HL-60/S4 treated with phorbol 12-myristate 13-acetate at 8.2 ng/mL for 4 days and 3 days (cell line): ENCODE data around the gene KLHDC7B.
"Not testable (repeated sequence)": the region's sequence is repeated elsewhere in the genome, so short reads cannot be mapped to it uniquely, and the experiment has no call there.

Experiments
- in situ Hi-C: fragments of 300-500 bp; cut with MboI; formaldehyde crosslinking; loops from 2 replicates; pipeline ENCODE4 v1.15.0; 2022; ENCODE audit warnings: low sequenced_read_pairs

Gene KLHDC7B

DNA sequence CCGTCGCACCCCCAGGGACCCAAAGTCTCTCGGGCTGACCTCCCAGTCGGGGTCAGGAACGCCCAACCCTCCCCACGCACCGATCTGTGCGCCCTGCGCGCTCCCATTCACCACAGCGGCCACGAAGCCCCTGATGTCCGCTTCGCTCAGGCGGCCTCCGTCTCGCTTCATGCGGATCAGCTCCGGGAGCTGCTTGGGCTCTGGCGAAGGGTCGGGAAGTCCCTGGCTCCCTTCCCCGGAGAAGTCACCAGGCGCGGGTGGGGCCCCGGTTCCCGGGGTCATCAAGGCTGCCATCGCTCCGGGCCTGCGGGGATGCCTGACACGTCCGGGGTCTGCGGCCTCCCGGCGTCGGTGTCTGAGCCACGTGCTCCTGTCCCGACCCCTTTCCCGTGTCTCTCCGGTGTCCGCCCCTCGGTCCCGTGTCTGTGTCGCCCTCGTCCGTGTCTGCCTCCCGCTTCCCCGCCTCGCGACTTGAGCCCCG, 16.2 kb upstream of the KLHDC7B start:
- in situ Hi-C loops, result no loop called here

DNA sequence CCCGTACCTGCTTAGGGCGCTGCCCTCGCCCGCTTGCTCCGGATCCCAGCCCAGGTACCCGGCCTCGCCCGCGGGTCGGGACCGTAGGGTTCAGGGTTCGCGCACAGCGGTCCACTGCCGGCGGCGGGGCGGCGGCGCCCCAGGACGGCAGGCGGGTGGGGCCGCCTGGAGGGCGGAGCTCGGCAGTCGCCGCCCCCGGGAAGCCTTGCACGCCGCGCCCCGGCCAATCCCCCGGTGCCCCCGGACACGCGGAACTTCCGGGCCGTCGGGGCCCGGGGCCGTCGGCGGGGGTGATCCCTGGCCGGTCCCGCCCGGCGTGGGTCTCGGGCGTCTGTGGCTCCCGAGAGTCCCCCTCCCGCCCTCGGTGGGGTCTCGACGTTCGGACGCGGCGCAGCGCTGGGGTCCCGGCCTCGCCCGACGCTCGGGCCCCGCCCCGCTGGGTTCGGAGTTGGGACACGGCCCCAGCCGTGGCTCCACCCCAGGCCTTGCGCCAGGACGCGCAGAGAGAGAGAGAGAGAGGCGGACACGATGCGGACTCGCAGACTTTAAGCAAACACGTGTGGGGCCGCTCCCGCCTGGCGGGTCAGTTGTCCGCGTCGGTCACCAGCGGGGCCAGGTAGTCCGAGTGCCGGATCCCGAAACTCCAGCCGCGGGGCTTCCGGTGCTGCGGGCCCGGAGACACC, 15.7 kb upstream of the KLHDC7B start, which contains the start of gene TYMP:
TSS of gene TYMP (minus strand) at position 116 of the 683 bp plus-strand sequence. CDS start 303 bp downstream, outside the sequence.
- in situ Hi-C loops, result no loop called here

DNA sequence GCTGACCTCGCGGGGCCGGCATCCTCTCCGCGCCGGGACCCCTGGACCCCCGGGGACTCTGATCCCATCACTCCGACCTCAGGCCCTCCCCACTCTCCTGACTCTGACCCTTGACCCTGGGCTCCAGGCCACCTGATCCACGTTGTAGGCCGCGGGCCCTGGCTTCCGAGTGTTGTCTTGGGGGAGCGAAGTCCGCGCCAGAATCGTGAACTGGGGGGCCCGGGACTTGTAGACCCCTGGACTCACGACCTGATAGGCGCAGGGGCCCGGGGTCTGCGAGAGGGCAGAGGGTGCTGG, 15.2 kb upstream of the KLHDC7B start:
- in situ Hi-C loops, result no loop called here

DNA sequence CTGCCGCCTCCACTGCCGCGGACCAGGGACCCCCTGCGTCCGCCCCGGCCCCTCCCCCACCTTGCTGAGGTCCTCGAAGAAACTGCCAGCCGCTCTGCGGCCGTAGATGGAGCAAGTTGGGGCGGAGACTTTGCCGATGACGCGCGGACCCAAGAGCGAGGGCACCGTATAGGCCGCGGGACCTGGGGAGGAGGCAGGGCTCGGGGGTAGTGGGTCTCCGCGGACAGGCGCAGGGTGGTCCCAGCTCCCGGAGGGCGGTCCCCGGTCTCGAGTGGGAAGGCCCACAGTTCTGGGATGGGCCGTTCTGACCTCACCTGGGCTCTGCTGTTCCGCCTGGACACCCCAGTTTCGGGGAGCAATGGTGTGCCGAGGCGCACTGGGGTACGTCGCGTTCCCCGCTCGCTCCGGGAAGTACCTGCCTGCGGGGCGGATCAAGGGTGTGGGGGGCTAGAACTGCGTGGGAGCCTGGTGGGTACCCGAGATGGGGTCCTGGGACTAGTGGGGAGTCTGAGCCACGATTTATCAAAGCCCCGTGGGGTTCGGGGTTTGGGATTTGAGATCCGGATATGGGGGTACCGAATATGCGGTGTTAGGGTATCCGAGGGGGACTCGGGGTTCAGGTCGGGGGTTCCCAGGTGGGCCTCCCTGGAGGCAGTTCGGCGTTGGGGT, 14.7 kb upstream of the KLHDC7B start:
- in situ Hi-C loops, result no loop called here

DNA sequence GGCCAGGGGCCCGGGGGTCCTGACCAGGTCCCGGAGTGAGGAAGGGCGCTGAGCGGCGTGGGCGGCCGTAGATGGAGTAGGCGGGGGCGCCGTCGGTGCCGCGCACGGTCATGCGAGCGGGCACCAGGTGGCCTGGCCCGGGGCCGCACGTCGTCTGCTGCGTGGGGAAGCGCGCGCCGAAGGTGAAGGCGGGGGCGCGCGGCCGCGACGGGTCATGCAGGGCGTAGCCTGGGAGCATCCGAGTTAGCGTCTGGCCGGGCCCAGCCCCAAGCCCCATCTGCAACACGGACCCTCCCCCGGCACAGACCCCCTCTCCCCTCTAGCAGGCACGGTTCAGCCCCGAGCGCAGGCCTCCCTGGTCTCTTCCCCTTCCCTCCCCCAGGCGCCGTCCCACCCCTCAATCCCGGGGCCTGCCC, 14.1 kb upstream of the KLHDC7B start:
- in situ Hi-C loops, result no loop called here

DNA sequence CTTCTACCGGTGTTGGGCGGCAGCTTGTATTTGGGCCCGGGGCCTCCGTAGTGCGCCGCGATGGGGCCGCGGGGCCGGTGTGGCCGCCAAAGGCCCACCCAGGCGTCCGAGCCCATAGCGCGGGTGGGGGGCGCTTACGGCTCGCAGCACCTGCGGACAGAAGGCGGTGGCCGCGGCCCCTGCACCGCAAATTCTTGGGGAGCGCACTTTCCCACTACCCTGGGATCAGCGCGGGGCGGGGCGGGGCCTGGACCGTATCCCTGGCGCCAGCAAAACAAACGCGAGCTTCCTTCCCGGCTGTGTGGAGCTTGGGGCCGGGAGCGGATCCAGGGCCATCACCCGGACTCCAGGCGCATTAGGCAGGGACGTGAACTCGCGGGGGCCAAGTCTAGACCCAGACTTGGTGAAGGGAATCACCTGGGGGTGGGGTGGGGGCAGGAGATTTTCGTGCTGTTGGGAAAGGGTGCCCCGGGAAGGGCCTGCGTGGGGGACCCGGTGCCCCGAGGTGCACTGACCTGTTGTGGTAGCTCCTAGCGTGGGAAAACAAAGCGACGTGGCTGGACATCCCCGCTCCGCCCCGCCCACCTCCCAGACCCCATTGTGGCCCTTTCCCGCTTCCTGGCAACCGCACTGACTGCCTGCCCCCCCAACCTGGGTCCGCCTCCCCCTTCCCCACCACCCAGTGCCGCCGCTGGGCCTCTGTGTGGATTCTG, 13.6 kb upstream of the KLHDC7B start:
- in situ Hi-C loops, result no loop called here

DNA sequence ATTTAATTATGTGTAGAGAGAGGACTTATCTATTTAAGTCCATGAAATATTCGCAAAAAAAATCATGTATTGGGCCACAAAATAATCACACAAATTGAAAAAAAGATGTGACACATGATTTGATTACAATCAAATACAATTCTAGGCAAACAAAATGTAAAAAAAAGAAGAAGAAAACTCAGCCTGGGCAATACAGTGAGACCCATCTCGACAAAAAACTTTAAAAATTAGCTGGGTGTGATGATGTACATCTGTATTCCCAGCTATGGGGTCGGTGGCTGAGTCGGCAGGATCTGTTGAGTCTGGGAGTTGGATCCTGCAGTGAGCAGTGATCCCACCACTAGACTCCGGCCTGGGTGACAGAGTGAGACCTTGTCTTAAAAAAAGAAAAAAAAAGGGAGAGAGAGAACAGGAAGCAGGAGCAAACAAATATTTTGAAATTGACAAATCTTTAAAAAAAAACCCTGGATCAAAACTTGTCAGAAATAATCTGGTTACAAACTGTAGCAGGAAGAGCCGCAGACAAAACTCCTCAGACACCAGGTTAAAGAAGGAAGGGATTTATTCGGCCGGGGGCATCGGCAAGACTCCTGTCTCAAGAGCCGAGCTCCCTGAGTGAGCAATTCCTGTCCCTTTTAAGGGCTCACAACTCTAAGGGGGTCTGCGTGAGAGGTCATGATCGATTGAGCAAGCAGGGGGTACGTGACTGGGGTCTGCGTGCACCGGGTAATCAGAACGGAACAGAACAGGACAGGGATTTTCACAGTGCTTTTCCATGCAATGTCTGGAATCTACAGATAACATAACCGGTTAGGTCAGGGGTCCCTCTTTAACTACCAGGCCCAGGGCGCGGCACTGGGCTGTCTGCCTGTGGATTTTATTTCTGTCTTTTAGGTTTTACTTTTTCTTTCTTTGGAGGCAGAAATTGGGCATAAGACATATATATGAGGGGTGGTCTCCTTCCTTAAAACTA, 12.6 kb upstream of the KLHDC7B start:
- in situ Hi-C loops, result no loop called here

DNA sequence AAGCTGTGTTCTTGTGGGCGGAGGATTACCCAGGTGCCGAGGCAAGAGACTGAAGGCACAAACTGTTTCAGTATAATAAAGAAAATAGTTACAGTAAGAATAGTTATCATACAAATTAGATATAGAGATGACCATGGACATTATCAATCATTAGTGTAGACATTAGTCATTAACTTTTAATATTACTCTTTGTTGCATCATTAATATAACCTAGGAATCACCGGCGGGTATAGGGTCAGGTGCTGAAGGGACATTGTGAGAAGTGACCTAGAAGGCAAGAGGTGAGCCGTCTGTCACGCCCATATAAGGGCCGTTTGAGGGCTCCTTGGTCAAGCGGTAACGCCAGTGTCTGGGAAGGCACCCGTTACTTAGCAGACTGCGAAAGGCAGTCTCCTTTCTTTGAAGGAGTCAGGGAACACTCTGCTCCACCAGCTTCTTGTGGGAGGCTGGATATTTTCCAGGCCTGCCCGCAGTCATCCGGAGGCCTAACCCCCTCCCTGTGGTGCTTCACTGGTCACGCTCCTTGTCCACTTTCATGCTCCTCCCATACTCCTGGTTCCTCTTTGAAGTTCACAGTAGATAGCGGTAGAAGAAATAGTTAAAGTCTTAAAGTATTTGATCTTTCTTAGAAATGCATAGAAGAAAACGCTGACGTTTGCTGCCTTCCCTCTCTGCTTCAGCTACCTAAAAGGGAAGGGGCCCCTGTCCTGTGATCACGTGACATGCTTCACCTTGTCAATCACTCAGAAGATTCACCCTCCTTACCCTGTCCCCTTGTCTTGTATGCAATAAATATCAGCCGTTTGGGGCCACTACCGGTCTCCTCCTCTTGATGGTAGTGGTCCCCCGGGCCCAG, 11.6 kb upstream of the KLHDC7B start:
- in situ Hi-C loops, result not testable (repeated sequence)

DNA sequence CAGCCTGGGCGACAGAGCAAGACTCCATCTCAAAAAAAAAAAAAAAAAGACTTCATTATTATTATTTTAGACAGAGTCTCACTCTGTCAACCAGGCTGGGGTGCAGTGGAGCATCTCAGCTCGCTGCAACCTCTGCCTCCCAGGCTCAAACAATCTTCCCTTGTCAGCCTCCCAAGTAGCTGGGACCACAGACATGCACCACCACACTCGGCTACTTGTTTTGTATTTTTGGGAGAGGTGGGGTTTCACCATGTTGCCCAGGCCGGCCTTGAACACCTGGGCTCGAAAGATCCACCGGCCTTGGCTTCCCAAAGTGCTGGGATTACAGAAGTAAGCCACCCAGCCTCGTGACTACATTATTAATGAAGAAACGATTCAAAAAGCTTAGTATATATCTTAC, 10.6 kb upstream of the KLHDC7B start:
- in situ Hi-C loops, result no loop called here

DNA sequence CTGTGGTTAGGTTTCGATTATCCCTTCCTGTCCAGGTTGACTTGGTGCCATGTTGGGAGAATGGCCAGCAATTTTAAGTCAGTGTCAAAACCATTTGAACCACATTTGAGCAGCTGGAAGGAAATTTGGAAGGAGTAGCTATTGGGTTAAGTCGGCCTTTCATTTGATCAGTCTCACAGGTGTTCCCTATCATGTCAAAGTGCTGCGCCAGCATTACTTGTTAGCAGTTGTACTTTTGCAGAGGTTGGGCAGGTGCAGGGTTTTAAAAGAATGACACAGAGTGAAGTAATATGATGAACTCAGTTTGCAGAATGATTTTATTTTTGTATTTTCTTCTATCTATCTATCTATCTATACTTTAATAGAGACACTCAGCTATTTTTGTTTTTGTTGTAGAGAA, 9.5 kb upstream of the KLHDC7B start:
- in situ Hi-C loops, result no loop called here

DNA sequence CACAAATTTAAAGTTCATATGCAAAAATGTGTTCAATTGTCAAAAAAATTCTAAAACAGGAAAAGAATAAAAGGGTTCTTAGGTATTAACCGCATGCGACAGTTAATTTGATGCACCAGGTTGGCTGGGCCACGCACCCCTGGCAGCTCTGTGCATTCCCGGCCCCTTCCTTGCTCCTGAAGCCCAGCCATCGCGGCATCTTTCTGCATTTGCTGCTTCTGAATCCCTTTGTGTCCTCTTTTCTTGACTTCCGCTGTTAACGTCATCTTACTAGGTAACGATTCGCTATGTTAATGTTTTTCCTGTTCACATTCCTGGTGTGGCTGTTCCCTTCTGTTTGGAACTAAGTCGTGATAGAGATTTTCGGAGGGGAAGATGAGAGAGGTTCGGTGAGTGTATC, 7.9 kb upstream of the KLHDC7B start:
- in situ Hi-C loops, result no loop called here

DNA sequence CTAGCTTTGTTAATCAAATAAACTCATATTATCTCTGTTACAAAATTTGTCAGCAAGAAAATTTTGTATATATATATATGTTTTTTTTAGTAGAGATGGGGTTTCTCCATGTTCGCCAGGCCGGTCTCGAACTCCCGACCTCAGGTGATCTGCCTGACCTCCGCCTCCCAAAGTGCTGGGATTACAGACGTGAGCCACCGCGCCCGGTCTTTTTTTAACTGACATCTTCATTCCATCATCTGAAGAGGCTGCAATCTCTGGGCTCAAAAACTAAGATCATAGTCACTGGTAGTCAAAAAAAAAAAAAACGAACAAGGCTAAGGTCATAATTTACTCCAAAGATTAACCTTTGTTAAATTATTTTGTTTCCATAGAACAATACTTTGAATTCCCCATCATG, 5.3 kb upstream of the KLHDC7B start:
- in situ Hi-C loops, result no loop called here

DNA sequence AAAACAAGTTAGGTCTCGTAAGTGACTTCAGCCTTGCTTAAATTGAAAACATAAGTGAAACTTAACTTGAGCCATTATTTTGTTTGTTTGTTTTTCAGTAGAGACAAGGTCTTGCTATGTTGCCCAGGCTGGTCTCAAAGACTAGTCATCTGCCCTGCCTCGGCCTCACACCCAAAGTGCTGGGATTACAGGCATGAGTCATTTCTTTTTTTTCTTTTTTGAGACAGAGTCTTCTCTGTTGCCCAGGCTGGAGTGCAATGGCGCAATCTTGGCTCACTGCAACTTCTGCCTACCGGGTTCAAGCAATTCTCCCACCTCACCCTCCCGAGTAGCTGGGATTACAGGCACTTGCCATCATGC, 4.1 kb upstream of the KLHDC7B start:
- in situ Hi-C loops, result not testable (repeated sequence)

DNA sequence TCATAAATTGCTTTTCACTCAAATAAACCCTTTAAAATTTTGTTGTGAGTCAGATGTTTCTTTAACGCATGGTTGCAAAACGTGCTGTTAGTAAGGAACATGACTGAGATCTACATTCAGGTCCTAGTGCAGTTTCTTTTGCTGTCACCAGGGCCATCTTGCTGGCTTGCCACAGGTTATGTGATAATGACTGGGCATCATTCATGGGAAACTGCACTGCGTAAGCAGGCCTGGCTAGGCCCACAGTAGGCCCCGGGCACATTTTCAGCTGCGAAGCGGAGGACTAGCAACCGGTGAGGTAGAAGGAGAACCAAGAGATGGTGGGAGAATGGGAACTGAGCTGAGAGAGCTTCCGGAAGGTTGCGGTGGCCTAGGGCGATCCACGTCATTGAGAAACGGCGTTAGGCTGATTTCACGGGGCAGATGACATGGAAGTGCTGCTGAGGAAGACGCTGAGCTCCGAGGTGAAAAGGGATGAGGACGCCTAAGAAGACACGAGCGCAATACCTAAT, 3.2 kb upstream of the KLHDC7B start:
- in situ Hi-C loops, result no loop called here

DNA sequence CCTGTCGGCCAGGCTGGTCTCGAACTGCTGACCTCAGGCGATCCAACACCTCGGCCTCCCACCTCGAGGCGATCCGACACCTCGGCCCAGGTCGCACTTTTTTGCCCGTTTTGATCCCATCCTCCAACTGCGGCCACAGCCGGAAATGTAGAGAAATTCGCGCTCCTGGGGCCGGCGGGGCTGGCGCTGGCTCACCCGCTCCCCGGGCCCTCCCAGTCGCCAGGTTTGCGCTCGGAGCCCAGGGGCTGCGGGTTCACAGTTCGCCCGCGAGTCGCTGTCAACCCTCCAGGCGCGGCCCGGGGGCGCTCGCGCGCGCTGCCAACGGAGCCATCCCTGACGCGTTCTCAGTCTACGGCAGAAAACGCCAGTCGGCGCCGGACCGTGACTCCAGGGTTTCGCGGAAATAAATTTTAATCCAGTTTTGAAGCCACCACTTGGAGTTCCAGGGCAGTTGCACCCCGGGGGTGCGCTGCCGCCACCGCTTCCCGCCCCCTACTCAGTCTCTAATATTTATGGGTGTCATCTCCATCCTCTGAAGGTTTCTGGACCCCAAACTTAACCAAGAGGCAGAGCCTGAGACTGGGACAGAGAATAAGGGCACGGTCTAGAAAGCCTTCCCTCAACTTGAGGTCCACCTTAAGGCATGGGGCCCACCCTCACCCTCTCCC, 1.5 kb upstream of the KLHDC7B start:
- in situ Hi-C loops, result no loop called here

DNA sequence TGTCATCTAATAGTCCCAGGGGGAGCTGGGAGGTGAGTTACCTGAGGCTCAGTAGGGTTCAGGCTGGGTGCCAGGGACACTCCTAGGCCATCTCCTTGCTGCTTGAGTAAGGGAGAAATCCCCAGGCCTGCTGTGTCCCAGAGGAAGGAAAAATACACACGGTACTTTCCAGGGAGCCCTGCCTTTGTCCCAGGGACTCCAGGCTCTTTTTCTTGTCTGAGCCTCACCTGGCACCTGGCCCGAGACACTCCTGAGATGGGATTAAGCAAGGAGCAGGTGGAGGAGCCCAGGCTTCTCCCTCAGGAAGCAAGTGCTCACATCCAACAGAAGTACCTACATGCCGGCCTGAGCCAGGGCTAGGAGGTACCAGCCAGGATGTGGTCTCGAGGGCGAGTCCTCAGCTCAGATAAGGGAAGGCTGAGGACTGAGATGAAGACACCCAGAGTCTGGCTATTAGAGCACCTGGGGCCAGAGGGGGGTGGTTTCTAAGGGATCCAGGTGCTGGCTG, 899 bp upstream of the KLHDC7B start:
- in situ Hi-C loops, result no loop called here

DNA sequence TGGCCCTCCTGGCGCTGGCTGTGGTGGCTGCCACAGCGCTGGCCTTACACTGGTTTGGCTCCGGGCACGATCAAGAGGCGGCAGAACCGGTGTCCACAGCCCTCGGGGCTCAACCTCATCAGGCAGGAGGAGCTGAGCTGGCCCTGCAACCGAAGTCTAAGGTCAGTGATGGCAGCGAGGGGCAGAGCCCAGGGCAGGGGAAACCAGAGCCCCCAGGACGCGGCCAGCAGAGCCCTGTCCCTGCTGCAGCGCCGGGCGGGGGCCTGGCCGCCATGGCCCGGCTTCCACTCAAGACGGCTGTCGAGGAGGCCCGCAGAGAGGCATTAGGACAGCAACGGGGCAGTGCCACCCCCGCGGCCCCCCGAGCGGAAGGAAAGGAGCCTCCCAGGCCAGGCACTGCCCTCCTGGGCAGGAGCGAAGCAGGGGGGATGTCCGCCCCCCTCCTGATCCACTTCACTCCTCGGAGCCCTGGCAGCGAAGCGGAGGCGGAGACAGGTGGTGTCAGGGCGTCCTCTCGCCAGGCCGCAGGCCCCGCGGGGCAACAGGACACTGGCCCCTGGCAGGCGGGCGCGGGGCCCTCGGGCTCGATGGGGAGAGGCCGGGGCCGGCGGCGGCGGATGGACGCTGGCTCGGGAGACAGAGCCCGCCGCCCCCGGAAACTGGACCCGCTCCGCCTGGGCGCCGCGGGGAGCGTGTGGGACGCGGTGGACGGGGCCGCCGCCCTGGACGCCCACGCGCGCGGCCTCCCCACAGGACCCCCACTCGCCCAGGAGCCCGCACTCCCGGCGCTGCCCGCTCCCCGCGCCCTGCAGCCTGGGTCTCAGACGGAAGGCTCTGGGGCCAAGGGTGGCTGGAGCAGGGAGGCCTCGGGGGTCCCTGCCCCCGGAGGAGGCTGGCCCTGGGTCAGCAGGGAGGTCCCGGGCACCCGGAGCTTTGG, 895 bp downstream of the KLHDC7B start:
- in situ Hi-C loops, result no loop called here
